HUES48 (cell line): ENCODE data around the gene GAPVD1.
"Not testable (repeated sequence)": the region's sequence is repeated elsewhere in the genome, so short reads cannot be mapped to it uniquely, and the experiment has no call there.

Source experiments
- H3K27ac ChIP-seq: one replicate; pipeline ENCODE4 v1.7.0; 2013; ENCODE audit warnings: low read depth, low read length, inconsistent platforms
- H3K27me3 ChIP-seq: 2 replicates; pipeline ENCODE4 v1.6.1; 2013; ENCODE audit warnings: mild to moderate bottlenecking, low read length; ENCODE audit not compliant: control insufficient read depth, insufficient read depth
- H3K36me3 ChIP-seq: 2 replicates; pipeline ENCODE4 v1.6.1; 2013; ENCODE audit warnings: low read length; ENCODE audit not compliant: control insufficient read depth, insufficient read depth
- H3K4me1 ChIP-seq: 2 replicates; pipeline ENCODE4 v1.6.1; 2013; ENCODE audit warnings: mild to moderate bottlenecking, low read length; ENCODE audit not compliant: control insufficient read depth, insufficient read depth
- H3K4me3 ChIP-seq: 2 replicates; pipeline ENCODE4 v1.5.1; 2013; ENCODE audit warnings: mild to moderate bottlenecking, low read depth, low read length
- H3K9ac ChIP-seq: 2 replicates; pipeline ENCODE4 v1.6.1; 2013; ENCODE audit warnings: mild to moderate bottlenecking, low read depth, low read length, moderate library complexity
- H3K9me3 ChIP-seq: 2 replicates; pipeline ENCODE4 v1.6.1; 2013; ENCODE audit warnings: low read length; ENCODE audit not compliant: control insufficient read depth, insufficient read depth

GAPVD1 gene

DNA sequence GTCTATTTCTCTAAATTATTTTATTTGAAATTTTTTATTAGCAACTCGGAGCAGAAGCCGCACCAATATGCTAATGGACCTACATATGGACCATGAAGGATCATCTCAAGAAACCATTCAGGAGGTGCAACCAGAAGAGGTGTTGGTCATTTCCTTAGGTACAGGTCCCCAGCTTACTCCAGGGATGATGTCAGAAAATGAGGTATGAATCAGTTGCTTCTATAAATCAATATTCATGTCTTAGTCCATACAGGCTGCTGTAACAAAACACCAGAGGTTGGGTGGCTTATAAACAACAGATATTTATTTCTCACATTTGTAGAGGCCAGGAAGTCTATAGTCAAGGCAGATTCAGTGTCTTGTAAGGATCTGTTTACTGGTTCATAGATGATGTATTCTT, 50.8 kb downstream of the GAPVD1 start:
- Histone ChIP-seq H3K9ac (no peak overlapping the region), H3K27me3 (no peaks in the 10 kb centered on the region), H3K36me3 (peaks cover 52% of the 10 kb centered on the region), H3K27ac (no peak overlapping the region), H3K9me3 (no peaks in the 10 kb centered on the region), H3K4me1 (no peaks in the 10 kb centered on the region), H3K4me3 (no peak overlapping the region)

GRCh38 chr9:125316359-125316758, 54.7 kb downstream of the GAPVD1 start:
- peaks cover 35% of the 10 kb centered on the region for H3K36me3 ChIP-seq

DNA sequence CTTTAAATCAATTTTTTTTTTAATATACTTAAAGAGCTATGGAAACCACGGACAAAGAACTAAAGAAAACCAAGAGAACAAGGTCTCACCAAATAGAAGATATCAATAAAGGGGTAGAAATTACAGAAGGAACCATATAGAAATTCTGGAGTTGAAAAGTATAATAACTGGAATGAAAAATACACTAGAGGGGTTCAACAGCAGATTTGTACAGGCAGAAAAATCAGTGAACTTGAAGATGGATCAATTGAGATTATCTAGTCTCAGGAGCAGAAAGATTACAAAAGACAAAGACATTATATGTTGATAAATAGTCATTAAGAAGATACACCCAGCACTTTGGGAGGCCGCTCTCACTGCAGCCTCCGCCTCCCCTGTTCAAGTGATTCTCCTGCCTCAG, 56.1 kb downstream of the GAPVD1 start:
- H3K4me3 ChIP-seq, result no peak overlapping the region
- no peak overlapping the region for H3K9ac ChIP-seq
- H3K9me3 ChIP-seq, result no peaks in the 10 kb centered on the region
- H3K4me1 ChIP-seq, result no peaks in the 10 kb centered on the region
- H3K27me3 ChIP-seq, result no peaks in the 10 kb centered on the region
- H3K36me3 ChIP-seq, result peaks cover 34% of the 10 kb centered on the region
- no peak overlapping the region for H3K27ac ChIP-seq

More at GRCh38 chr9:125316359-125316758, 54.7 kb downstream of the GAPVD1 start:
- not testable (repeated sequence) for H3K27me3 ChIP-seq, H3K4me1 ChIP-seq, H3K4me3 ChIP-seq, H3K27ac ChIP-seq, H3K9ac ChIP-seq, H3K9me3 ChIP-seq

DNA sequence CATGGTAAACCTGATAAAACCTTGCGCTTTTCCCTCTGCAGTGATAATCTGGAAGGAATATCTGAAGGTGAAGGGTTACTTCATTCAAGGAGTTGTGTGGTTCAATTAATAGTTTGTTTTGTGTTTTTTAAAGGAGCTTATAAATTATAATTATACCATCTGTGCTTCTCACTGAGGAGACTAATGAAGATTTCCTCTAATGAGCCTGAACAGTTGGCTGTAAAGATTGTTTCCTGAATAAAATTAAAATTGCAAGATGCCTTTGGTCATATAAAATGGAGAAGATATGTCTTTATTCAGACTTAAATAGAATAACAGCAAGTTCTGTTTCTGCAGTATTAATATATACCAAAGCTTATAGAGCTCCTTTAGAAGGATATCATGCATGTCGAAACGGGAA, 59.9 kb downstream of the GAPVD1 start:
- Histone ChIP-seq H3K4me3 (no peak overlapping the region), H3K9me3 (no peaks in the 10 kb centered on the region), H3K36me3 (peaks cover 32% of the 10 kb centered on the region), H3K27ac (no peak overlapping the region), H3K4me1 (no peaks in the 10 kb centered on the region), H3K9ac (no peak overlapping the region), H3K27me3 (no peaks in the 10 kb centered on the region)

GRCh38 chr9:125323615-125324014, 62.0 kb downstream of the GAPVD1 start:
- Histone ChIP-seq H3K4me1 (no peaks in the 10 kb centered on the region), H3K36me3 (peaks cover 42% of the 10 kb centered on the region), H3K27me3 (no peaks in the 10 kb centered on the region), H3K9ac (no peak overlapping the region), H3K27ac (no peak overlapping the region), H3K9me3 (no peaks in the 10 kb centered on the region), H3K4me3 (no peak overlapping the region)

- no peaks in the 10 kb centered on the region for H3K9me3 ChIP-seq
- H3K36me3 ChIP-seq, result peaks cover 53% of the 10 kb centered on the region
- no peaks in the 10 kb centered on the region for H3K4me1 ChIP-seq
- no peak overlapping the region for H3K4me3 ChIP-seq
- H3K27ac ChIP-seq, result no peak overlapping the region
- H3K9ac ChIP-seq, result no peak overlapping the region
- H3K27me3 ChIP-seq, result no peaks in the 10 kb centered on the region
Measured at GRCh38 chr9:125325826-125326225, 64.2 kb downstream of the GAPVD1 start.

- no peak overlapping the region for H3K4me3 ChIP-seq
- H3K27me3 ChIP-seq, result no peaks in the 10 kb centered on the region
- H3K9ac ChIP-seq, result no peak overlapping the region
- H3K4me1 ChIP-seq, result no peaks in the 10 kb centered on the region
- no peaks in the 10 kb centered on the region for H3K9me3 ChIP-seq
- H3K27ac ChIP-seq, result no peak overlapping the region
- H3K36me3 ChIP-seq, result peaks cover 66% of the 10 kb centered on the region
Measured at GRCh38 chr9:125329978-125330377, 68.4 kb downstream of the GAPVD1 start.

GRCh38 chr9:125330587-125330986, 69.0 kb downstream of the GAPVD1 start:
- H3K27me3 ChIP-seq, result no peaks in the 10 kb centered on the region
- no peaks in the 10 kb centered on the region for H3K9me3 ChIP-seq
- H3K9ac ChIP-seq, result no peak overlapping the region
- no peak overlapping the region for H3K27ac ChIP-seq
- no peaks in the 10 kb centered on the region for H3K4me1 ChIP-seq
- no peak overlapping the region for H3K4me3 ChIP-seq
- peaks cover 66% of the 10 kb centered on the region for H3K36me3 ChIP-seq

- Histone ChIP-seq H3K27ac (no peak overlapping the region), H3K27me3 (no peaks in the 10 kb centered on the region), H3K36me3 (peaks cover 60% of the 10 kb centered on the region), H3K9me3 (no peaks in the 10 kb centered on the region), H3K9ac (no peak overlapping the region), H3K4me3 (no peak overlapping the region), H3K4me1 (no peaks in the 10 kb centered on the region)
Measured at GRCh38 chr9:125332527-125332926, 70.9 kb downstream of the GAPVD1 start.

DNA sequence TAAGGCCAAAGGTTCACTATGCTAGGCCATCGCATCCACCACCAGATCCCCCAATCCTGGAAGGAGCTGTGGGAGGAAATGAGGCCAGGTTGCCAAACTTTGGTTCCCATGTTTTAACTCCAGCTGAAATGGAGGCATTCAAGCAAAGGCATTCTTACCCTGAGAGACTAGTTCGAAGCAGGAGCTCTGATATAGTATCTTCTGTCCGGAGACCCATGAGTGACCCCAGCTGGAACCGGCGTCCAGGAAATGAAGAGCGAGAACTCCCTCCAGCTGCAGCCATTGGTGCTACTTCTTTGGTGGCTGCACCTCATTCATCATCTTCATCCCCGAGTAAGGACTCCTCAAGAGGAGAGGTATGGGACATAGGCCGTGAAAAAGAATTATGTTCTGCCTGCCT, 75.6 kb downstream of the GAPVD1 start:
- H3K4me1 ChIP-seq, result peaks cover 2% of the 10 kb centered on the region; the same call in 1 of the 2 replicates
- H3K36me3 ChIP-seq, result peaks cover 65% of the 10 kb centered on the region
- no peak overlapping the region for H3K4me3 ChIP-seq
- H3K9ac ChIP-seq, result no peak overlapping the region
- no peaks in the 10 kb centered on the region for H3K27me3 ChIP-seq
- H3K9me3 ChIP-seq, result no peaks in the 10 kb centered on the region
- no peak overlapping the region for H3K27ac ChIP-seq

DNA sequence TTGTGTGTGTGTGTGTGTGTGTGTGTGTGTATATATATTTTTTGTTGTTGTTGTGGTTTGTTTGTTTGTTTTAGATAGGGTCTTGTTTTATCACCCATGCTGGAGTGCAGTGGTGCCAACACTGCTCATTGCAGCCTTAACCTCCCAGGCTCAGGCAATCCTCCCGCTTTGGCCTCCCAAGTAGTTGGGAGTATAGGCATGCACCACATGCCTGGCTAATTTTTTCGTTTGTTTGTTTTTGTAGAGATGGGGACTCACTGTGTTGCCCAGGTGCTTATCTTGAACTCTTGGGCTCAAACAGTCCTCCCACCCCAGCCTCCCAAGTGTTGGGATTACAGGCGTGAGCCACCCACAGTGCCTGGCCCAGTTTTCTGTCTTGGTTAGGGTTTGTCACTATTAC, 77.3 kb downstream of the GAPVD1 start:
- Histone ChIP-seq H3K9me3 (no peaks in the 10 kb centered on the region), H3K36me3 (peaks cover 58% of the 10 kb centered on the region), H3K27ac (no peak overlapping the region), H3K4me3 (no peak overlapping the region), H3K9ac (no peak overlapping the region), H3K4me1 (peaks cover 19% of the 10 kb centered on the region), H3K27me3 (no peaks in the 10 kb centered on the region)

DNA sequence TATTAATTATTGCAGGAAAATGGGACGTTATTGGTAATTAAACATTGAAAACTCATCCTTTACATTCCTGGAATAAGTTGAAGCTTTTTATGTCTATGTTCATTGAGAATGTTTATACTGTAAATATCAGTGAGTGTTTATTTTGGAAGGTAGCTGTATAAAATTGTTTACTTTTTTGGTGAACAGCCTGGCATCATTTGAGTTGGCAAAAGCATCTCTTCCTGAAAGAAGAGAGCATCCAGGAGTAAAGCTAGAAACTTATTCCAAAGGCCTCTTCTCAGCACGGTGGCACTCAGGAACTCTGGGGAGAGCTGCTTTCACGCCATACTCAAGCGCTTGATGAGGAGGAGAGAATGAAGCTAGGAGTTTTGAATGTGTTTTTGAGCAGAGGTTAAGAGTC, 79.9 kb downstream of the GAPVD1 start:
- no peak overlapping the region for H3K27ac ChIP-seq
- H3K4me3 ChIP-seq, result no peak overlapping the region
- H3K36me3 ChIP-seq, result peaks cover 58% of the 10 kb centered on the region
- peaks cover 23% of the 10 kb centered on the region for H3K4me1 ChIP-seq
- H3K27me3 ChIP-seq, result no peaks in the 10 kb centered on the region
- no peak overlapping the region for H3K9ac ChIP-seq
- H3K9me3 ChIP-seq, result no peaks in the 10 kb centered on the region
